GM19240 (cell line): ENCODE results near the gene POM121C.
"Not testable (repeated sequence)": the region's sequence is repeated elsewhere in the genome, so short reads cannot be mapped to it uniquely, and the experiment has no call there.

ENCODE experiments used
- DNase-seq: peaks from one replicate; pipeline ENCODE4 v3.0.0; 2011; ENCODE audit warnings: low spot score; ENCODE audit not compliant: insufficient read length

The POM121C gene

DNA sequence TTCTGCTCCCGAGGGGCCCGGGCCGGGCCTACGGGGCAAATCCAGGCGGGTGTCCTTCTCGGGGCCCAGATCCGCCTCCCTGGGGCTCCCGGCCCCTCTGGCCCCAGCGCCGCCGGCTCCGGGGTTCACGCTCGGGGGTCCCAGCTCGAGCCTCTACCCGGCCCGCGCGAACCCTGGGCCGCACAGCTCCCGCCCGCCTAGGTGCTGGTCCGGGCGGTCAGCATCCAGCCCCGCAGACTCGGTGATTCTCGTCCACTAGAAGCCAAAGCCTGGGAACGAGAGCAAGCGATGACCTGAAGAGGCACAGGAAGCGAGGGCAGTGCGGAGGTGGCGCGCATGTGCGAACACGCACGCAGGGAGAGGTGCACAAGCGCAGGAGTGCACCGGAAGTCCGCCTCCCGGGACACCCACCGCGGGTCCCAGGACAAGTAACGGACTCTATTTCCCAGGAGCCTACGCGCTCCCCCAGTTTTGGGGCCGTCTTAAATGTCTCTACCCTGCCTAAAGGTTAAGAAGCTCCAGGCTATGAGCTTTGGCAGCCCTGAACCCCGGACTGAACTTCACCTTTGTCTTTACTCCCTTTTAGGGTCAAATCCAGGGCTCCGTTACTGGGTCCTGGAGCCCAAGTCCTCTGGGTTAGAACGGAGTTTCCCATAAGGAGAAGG, at the start of gene POM121C:
TSS of gene POM121C (minus strand) at position 321 of the 665 bp plus-strand sequence. CDS start 44,803 bp downstream, outside the sequence.
- peak; percentile 41 for DNase-seq

DNA sequence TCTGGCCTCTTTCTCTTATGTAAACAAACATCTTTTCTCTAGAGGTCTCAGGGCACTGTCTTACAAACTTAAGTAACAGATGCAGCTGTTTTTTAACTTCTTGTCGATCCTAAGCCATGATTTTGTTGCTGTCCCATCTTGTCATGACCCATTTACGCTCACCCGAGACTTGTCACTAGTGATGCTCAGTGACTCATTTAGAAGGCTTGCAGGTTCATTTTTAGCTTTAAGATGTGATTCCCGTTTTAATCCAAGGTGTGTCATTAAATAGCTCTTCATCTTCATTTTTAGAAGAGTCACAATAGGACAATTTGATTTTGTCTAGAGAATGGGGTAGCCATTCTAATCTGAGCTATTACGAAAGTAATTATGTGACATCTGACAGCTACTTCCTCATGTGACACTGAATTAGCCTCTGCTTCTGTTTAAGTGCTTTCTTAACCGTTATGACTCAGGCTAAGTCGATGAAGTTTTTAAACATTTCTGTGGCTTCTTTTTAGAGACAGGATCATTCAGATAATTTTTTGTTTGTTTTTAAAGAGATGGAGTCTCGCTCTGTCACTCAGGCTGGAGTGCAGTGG, 48.7 kb upstream of the POM121C start:
- peak; percentile 51 for DNase-seq

DNA sequence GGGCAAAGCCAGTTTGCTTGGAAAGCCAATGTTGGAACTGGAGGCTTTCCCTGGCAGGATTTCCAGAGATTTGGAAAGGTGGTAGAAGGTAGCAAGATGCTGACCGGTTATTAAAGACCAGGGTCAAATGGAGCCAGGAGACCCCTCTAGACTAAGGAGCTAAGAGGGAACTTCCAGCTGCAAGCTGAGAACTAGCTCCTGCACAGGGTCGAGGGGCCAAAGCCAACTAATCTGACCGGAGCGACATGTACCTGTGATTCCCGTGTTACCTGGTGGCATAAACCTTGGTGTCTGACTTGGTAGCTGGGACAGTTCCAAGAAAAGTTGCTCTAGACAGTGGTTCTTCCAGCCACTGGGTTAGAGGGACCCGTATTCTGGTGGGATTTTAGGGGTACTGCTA, 47.8 kb upstream of the POM121C start:
- DNase-seq, result no peak

DNA sequence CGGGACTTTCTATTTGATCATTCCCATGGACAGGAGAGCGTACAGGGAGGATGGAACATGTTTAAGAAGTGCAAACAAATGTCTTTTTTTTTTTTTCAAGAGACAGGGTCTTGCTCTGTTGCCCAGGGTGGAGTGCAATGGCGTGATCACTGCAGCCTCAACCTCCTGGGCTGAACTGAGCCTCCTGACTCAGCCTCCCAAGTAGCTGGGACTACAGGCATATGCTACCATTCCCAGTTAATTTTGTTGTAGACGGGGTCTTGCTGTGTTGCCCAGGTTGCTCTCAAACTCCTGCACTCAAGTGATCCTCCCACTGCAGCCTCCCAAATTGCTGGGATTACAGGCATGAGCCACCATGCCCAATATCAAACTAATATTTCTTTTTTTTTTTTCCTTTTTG, 46.5 kb upstream of the POM121C start:
- no peak for DNase-seq

DNA sequence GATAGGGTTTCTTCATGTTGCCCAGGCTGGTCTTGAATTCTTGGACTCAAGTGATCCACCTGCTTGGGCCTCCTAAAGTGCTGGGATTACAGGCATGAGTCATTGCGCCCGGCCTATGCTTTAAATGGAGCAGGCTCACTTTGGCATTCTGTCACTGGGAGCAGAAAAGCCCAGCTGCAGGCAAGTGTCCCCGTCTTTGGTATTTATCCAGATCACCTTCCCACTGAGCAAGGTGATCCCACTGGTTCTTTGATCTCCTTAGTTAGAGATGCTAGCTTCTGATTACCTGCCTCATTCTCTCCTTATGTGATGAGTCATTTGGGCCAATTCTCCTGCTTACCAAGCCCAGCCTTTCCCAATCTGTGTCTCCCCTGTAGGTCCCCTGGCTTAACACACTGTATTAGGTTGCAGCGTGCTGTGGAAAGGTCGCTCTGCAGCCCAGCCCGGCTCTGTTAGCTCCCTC, 45.3 kb upstream of the POM121C start:
- DNase-seq, result no peak

DNA sequence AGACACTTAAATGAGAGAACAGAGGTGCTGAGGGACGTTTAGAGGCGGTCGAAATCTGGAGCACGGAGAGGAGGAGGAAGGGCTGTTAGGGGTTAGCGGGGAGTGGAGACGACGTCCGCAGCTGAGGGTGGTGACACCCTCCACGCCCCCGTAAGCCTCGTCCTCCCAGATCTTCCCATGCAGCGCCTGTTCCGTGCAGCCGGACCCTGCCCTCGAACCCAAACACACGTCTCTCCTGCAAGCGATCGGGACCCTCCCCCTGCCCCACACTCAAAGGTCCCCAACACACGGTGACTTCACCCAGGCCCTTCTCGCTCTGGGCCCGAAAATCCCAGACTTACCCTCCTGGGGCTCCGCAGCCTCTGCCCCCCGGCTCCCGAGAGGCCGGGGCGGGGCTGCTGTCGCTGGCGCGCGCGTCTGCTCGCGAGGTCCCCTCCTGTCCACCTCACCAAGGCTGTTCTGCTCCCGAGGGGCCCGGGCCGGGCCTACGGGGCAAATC, 41.2 kb upstream of the POM121C start:
- DNase-seq, result not testable (repeated sequence)

DNA sequence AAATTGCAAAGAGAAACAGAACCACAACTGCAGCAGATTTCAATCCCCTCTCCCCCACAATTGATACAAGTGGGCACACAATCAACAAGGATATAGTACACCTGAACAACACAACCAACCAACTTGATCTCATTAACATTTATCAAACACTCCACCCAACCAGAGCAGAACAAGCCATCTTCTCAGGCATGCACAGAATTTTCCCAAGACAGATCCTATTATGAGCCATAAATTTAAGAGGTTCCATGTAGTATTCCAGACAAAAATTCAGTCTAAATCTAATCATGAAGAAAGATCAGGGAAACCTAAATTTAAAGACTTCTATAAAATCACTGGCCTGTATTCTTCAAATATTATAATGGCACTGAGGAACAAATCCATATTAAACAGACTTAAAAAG, 35.6 kb upstream of the POM121C start:
- DNase-seq, result not testable (repeated sequence)

DNA sequence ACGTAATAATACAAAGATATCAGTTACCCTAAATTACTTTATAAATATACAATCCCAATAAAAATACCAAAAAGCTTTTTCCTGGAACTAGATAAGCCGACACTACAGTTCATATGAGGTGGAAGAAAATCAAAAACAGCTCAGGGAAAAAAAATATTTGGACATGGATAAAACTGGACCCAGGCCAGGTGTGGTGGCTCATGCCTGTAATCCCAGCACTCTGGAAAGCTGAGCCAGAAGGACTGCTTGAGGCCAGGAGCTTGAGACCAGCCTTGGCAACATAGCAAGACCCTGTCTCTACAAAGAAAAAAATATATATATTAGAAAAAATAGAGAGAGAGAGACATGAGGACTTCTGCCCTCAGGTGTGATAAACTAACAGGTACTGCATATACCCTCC, 32.7 kb upstream of the POM121C start:
- not testable (repeated sequence) for DNase-seq

DNA sequence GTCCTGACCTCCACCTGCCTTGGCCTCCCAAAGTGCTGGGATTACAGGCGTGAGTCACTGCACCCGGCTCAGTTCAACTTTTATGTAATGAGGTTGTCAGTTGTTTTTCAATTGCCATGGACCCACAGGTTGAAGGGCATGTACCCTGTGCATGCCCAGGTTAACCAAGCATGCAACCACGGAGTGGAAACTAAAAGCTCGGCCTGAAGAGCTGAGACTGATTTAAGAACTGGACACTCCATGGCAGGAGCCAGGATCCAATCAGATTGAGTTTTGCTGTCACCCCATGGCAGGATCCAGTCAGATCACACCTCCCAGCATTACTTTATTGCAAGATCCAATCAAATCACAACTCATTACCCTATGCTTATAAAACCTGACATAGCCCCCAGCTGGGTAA, 22.9 kb upstream of the POM121C start:
- not testable (repeated sequence) for DNase-seq

DNA sequence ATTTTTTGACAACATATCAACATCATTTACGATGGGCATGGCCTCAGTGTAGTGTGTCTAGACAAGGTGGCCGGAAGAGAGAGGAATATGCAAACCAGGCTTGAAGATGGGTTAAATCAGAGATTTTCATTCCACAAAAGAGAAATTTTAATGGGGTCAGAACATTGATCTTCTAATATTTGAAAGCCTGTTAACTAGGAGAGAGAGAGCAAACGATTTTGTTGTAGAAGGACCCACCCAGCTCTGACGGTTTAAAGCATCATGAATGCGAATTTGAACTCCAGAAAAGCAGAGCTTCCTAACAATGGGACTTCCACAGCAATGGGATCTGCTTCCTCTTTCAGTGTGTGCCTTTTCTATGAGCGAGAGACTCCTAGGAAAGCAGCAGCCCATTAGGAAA, 5.9 kb upstream of the POM121C start, which contains the start of gene SPDYE5:
TSS of gene SPDYE5 (plus strand) at position 301 of the 400 bp plus-strand sequence. CDS start 1,728 bp downstream, outside the sequence.
- DNase-seq, result not testable (repeated sequence)

DNA sequence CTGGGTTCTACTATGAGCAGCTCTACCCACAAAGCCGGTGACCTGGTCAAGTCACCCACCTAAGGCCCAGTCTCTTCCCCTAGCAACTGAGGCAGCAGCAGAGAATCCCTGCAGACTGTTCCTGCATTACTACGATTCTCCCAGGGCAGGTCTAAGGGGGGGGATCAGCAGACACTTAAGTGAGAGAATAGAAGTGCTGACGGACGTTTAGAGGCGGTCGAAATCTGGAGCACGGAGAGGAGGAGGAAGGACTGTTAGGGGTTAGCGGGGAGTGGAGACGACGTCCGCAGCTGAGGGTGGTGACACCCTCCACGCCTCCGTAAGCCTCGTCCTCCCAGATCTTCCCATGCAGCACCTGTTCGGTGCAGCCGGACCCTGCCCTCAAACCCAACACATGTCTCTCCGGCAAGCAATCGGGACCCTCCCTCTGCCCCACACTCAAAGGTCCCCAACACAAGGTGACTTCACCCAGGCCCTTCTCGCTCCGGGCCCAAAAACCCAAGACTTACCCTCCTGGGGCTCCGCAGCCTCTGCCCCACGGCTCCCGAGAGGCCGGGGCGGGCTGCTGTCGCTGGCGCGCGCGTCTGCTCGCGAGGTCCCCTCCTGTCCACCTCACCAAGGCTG, 632 bp downstream of the POM121C start:
- not testable (repeated sequence) for DNase-seq

DNA sequence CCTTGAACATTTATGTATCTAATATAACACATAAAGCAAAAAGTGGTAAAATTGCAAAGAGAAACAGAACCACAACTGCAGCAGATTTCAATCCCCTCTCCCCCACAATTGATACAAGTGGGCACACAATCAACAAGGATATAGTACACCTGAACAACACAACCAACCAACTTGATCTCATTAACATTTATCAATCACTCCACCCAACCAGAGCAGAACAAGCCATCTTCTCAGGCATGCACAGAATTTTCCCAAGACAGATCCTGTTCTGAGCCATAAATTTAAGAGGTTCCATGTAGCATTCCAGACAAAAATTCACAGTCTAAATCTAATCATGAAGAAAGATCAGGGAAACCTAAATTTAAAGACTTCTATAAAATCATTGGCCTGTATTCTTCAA, 5.8 kb downstream of the POM121C start:
- DNase-seq, result not testable (repeated sequence)

DNA sequence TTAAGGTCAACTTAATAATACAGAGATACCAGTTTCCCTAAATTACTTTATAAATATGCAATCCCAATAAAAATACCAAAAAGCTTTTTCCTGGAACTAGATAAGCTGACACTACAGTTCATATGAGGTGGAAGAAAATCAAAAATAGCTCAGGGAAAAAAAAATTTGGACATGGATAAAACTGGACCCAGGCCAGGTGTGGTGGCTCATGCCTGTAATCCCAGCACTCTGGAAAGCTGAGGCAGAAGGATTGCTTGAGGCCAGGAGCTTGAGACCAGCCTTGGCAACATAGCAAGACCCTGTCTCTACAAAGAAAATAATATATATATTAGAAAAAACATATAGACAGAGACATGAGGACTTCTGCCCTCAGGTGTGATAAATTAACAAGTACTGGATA, 8.6 kb downstream of the POM121C start:
- not testable (repeated sequence) for DNase-seq

DNA sequence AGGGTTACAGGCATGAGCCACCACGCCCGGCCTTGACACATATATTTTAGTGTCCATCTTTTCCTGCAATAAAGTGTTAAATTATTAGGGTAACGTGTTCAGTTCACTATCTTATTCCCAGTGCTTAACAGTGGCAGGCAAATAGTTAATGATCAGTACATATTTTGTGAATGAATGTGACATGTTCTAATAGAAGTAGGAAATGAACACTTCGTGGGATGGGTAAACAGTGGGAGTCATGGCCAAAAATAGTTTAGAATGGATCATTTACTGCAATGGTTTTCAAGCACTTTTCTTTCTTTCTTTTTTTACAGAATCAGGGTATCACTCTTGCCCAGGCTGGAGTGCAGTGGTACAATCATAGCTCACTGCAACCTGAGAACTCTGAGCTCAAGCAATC, 15.9 kb downstream of the POM121C start:
- not testable (repeated sequence) for DNase-seq

DNA sequence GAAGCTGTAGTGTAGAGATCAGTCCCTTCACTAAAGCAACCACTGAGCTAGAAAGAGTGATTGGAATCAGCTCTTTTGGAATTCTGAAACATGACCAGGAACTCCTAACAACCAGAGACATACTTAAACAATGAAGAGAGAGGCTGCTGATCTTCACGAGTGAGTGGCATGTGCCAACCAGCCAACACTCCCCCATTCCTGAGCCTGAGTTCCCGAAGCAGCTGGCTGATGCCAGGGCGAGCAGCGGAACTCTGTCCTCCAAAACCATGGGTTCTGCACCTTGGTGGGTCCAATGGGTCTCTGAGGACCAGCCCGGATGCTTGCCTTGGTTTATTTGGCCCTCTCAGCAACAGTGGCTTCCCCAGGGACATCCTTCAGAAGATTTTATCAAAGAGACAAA, 25.6 kb downstream of the POM121C start:
- not testable (repeated sequence) for DNase-seq

DNA sequence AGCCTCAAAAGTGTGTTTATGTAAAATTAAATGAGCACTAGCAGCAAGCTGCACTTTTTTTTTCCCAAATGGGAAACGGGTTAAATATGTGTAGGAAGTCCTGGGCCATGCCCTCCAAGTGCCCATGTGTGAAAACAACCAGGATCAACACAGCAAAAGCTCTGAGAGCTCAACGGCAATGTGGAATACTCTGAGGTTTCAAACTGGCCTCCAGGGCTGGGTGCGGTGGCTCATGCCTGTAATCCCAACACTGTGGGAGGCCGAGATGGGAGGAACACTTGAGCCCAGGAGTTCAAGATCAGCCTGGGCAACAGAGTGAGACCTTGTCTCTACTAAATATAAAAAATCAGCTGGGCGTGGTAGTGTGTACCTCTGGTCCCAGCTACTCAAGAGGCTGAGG, 28.1 kb downstream of the POM121C start:
- not testable (repeated sequence) for DNase-seq

DNA sequence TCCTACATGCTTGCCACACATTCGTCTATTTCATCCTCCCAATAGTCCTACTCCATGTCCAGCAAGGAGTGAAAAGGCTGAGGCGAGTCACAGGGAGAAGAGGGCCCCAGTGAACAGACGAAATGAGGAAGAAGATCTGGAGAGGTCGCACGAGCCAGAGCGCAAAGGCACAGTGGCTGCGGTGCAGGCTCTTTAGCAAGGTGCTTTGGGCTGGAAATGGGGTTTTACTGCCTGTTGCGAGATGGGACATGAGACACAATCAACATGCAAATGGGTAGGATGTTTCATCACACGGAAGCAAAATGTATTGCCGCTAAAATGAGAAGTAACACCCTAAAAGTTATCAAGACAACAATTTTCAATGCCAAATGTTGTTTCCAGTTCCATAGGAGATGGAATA, 29.7 kb downstream of the POM121C start:
- not testable (repeated sequence) for DNase-seq

DNA sequence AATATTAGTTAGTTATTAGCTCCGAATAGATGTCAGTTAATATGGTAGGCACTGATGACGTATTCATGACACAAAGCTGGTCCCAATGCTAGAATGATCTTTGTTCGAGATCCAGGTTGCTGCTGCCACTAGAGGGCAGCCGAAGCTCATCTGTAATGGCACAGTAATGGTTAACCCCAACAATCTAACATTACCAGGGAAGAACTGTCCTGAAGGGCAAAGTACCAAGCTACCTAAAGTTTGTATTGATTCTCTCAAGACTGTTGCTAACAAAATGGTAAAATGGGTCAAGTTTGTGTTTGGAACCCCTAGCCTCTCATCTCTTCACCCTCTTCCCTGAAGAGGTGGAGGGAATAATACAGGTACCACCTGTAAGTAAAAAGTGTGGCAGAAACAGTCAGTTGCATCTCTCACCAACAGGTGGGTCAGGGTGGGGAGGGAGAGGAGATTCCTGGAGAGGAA, 33.6 kb downstream of the POM121C start:
- DNase-seq, result not testable (repeated sequence)

DNA sequence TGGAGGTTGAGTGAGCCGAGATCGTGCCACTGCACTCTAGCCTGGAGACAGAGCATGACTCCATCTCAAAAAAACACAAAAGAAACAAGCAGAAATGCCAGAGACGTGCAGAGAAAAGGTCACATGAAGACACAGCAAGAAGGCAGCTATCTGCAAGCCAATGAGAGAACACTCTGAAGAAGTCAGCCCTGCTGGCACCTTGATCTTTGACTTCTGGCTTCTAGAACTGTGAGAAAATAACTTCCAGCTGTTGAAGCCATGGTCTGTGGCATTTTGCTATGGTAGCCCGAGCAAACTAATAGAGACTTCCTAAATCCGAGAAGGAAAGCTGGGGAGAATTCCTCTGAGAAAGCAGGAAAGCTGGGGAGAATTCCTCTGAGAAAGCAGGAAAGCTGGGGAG, 36.2 kb downstream of the POM121C start:
- DNase-seq, result not testable (repeated sequence)

DNA sequence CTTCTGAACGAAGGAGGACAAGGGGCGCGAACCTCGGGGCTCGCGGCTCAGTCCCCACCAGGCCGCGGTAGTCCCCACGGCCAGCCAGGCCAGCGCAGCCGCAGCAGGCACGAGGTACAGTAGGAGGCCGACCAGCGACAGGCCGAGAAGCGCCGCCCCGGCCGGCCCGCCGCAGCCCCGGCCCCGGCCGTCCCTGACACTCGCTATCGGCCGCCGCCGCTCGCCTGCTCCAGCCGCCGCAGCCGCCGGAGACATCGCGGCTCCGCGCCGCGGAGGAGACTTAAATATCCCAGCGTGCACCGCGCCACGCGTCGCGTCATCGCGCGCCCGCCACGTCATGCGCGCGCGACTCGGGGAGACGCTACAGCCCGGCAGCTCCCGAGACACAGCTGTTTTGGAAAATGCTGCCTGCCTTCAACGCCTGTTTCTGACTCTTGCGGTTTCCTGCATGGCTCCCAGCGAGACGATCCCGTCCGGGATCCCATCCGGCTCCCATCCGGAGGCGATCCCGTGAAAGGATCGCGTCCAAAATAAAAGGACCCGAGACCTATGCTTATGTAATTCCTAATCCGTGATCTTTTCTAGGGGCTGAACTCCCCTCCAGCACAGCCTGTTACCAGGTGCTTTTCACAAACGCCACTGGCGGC, 43.5 kb downstream of the POM121C start:
- not testable (repeated sequence) for DNase-seq

DNA sequence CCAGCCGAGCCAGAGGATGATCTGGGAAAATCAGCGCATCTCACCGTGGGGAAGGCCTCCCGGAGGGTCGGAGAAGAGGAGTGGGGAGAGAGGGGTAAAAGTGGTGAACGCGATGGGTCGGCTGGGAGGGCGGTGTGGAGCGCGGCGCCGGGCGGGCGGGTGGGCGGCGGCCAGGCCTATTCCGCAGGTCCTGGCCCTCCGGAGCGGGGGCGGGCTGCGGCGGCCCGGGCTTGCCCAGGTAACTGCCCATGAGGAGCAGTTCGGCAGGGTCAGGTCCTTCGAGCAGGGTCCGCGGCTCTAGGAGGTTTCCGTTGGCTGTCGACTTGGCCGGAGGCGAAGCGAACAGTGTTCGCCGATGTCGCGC, 44.0 kb downstream of the POM121C start:
- DNase-seq, result not testable (repeated sequence)

DNA sequence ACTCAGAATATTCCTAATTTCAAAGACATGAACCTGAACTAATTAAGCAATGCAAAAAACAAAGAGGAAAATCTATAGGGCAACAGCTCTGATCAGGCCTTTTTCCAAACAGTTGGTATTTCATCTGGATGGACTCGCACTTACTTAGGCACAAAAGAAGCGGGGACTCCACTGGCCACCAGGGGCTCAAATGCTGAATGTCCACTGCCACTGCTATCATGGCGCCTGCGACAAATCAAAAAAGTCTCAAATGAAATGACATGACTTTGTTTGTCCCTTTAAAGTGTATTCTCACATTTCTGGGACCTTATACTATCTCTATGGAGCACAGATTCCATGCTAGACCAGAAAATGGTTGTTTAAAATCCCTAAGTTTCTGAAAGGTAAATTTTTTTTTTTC, 47.1 kb downstream of the POM121C start:
- not testable (repeated sequence) for DNase-seq
